IMR-90 (cell line): Measurements from ENCODE around the gene NPEPPS. TPM values are rescaled to one million over a fixed set of nuclear protein-coding genes. Genes with fewer than 3 reads are reported as not detected.

Experiments used
- ATAC-seq: fragments of 200-7000 bp; cut with Tn5 transposase; 2 replicates; pipeline ENCODE4 v1.9.1; 2020; ENCODE audit warnings: low read depth, mild to moderate bottlenecking, moderate library complexity
- BruUV-seq: library from RNA; stranded (reverse); fragments of 400-500 nt; replicated peaks from 2 replicates; lab custom pipeline; 2021; lab: Mats Ljungman, UMichigan
- CTCF ChIA-PET: fragments of 300-600 bp; formaldehyde crosslinking; extraction: SDS; loops from one replicate; lab custom pipeline; 2021; ENCODE audit warnings: antibody characterized with exemption; lab: Yijun Ruan, JAX
- POLR2A ChIA-PET: fragments of 300-600 bp; sonication (Branson Sonifier 250); formaldehyde crosslinking; loops from one replicate; lab custom pipeline; 2022; ENCODE audit warnings: antibody characterized with exemption; ENCODE audit not compliant: unreplicated experiment; lab: Charles Lee
- DNase-seq: peaks from one replicate; pipeline ENCODE4 v3.0.0; 2013
- H2AFZ ChIP-seq: replicated peaks from 2 replicates; pipeline ENCODE3; 2013; ENCODE audit warnings: low read length, mild to moderate bottlenecking; ENCODE audit not compliant: poor library complexity
- H2AK5ac ChIP-seq: 2 replicates; pipeline ENCODE4 v1.6.1; 2013; ENCODE audit warnings: low read depth, low read length, inconsistent platforms
- H2AK9ac ChIP-seq: replicated peaks from 2 replicates; pipeline ENCODE3; 2013; ENCODE audit warnings: mild to moderate bottlenecking, low read depth, low read length, moderate library complexity; ENCODE audit not compliant: poor library complexity
- H2BK120ac ChIP-seq: 2 replicates; pipeline ENCODE4 v1.6.1; 2013; ENCODE audit warnings: low read depth, low read length, inconsistent platforms
- H2BK15ac ChIP-seq: 3 replicates; pipeline ENCODE4 v1.6.1; 2013; ENCODE audit warnings: low read depth, low read length, inconsistent platforms
- H2BK20ac ChIP-seq: 2 replicates; pipeline ENCODE4 v1.6.1; 2013; ENCODE audit warnings: low read depth, mild to moderate bottlenecking, inconsistent platforms, low read length, moderate library complexity
- H2BK5ac ChIP-seq: 2 replicates; pipeline ENCODE4 v1.6.1; 2013; ENCODE audit warnings: mild to moderate bottlenecking, low read depth, low read length, inconsistent platforms; ENCODE audit not compliant: poor library complexity, severe bottlenecking
- H3K14ac ChIP-seq: replicated peaks from 2 replicates; pipeline ENCODE4 v1.6.1; 2013; ENCODE audit warnings: low read depth, low read length, inconsistent platforms
- H3K18ac ChIP-seq: 2 replicates; pipeline ENCODE4 v1.6.1; 2013; ENCODE audit warnings: low read depth, low read length, control low read depth
- H3K23ac ChIP-seq: 2 replicates; pipeline ENCODE4 v1.6.1; 2013; ENCODE audit warnings: low read depth, low read length, inconsistent platforms
- H3K27ac ChIP-seq: 2 replicates; pipeline ENCODE4 v1.5.1; 2013; ENCODE audit warnings: mild to moderate bottlenecking, control low read depth, low read length; ENCODE audit not compliant: insufficient read depth
- H3K27me3 ChIP-seq: 2 replicates; pipeline ENCODE4 v1.6.1; 2013; ENCODE audit warnings: low read length; ENCODE audit not compliant: control insufficient read depth, insufficient read depth
- H3K36me3 ChIP-seq: 2 replicates; pipeline ENCODE4 v1.6.1; 2013; ENCODE audit warnings: low read length, mixed read lengths; ENCODE audit not compliant: control insufficient read depth, insufficient read depth
- H3K4ac ChIP-seq: 2 replicates; pipeline ENCODE4 v1.6.1; 2013; ENCODE audit warnings: low read depth, low read length, inconsistent platforms
- H3K4me1 ChIP-seq: 2 replicates; pipeline ENCODE4 v1.6.1; 2013; ENCODE audit warnings: low read length, mixed read lengths; ENCODE audit not compliant: control insufficient read depth, insufficient read depth
- H3K4me2 ChIP-seq: 2 replicates; pipeline ENCODE4 v1.6.1; 2013; ENCODE audit warnings: low read depth, mild to moderate bottlenecking, control low read depth, low read length, moderate library complexity
- H3K4me3 ChIP-seq: 2 replicates; pipeline ENCODE4 v1.5.1; 2013; ENCODE audit warnings: low read depth, mild to moderate bottlenecking, control low read depth, low read length, moderate library complexity; ENCODE audit not compliant: insufficient read depth
- H3K56ac ChIP-seq: 2 replicates; pipeline ENCODE4 v1.6.1; 2013; ENCODE audit warnings: low read length, inconsistent platforms; ENCODE audit not compliant: insufficient read depth; ENCODE audit errors: extremely low read depth
- H3K79me1 ChIP-seq, 2 experiments: 2 replicates each; pipeline ENCODE4 v1.6.1; 2013; ENCODE audit warnings: low read length in 2 of 2, inconsistent platforms in 1 of 2, low read depth in 1 of 2
- H3K9ac ChIP-seq: 2 replicates; pipeline ENCODE4 v1.6.1; 2013; ENCODE audit warnings: low read depth, low read length, control low read depth
- H3K9me1 ChIP-seq: 2 replicates; pipeline ENCODE4 v1.6.1; 2013; ENCODE audit warnings: low read length, inconsistent platforms; ENCODE audit not compliant: insufficient read depth
- H3K9me3 ChIP-seq: 2 replicates; pipeline ENCODE4 v1.6.1; 2013; ENCODE audit warnings: low read length; ENCODE audit not compliant: control insufficient read depth, insufficient read depth
- H4K20me1 ChIP-seq: 2 replicates; pipeline ENCODE4 v1.6.1; 2013; ENCODE audit warnings: low read length, inconsistent platforms; ENCODE audit not compliant: insufficient read depth
- H4K5ac ChIP-seq: 2 replicates; pipeline ENCODE4 v1.6.1; 2013; ENCODE audit warnings: mild to moderate bottlenecking, low read depth, low read length, control low read depth
- H4K8ac ChIP-seq, 2 experiments: 2 replicates each; pipeline ENCODE4 v1.6.1; 2013; ENCODE audit warnings: low read depth in 2 of 2, low read length in 2 of 2, control low read depth in 1 of 2, inconsistent platforms in 1 of 2
- H4K91ac ChIP-seq: 2 replicates; pipeline ENCODE4 v1.6.1; 2013; ENCODE audit warnings: low read depth, low read length, inconsistent platforms; ENCODE audit not compliant: insufficient read depth
- BHLHE40 ChIP-seq: fragments of 150-350 bp; IDR thresholded peaks from 2 replicates; pipeline ENCODE4 v1.6.1; 2016; ENCODE audit warnings: mild to moderate bottlenecking, low read depth, low read length
- CEBPB ChIP-seq: IDR thresholded peaks from 2 replicates; pipeline ENCODE4 v1.6.1; 2012; ENCODE audit warnings: low read depth, low read length, improper control_type of control experiment
- CHD1 ChIP-seq: IDR thresholded peaks from 2 replicates; pipeline ENCODE4 v1.6.1; 2012; ENCODE audit warnings: low read depth, low read length, improper control_type of control experiment
- FOS ChIP-seq: fragments of 150-350 bp; IDR thresholded peaks from 2 replicates; pipeline ENCODE4 v1.6.1; 2016; ENCODE audit warnings: low read depth, low read length
- MAFK ChIP-seq: IDR thresholded peaks from 2 replicates; pipeline ENCODE4 v1.6.1; 2012; ENCODE audit warnings: low read depth, low read length, improper control_type of control experiment
- MAZ ChIP-seq: IDR thresholded peaks from 2 replicates; pipeline ENCODE4 v1.6.1; 2012; ENCODE audit warnings: low read depth, mild to moderate bottlenecking, low read length, improper control_type of control experiment, moderate library complexity, borderline replicate concordance
- MXI1 ChIP-seq: IDR thresholded peaks from 2 replicates; pipeline ENCODE4 v1.6.1; 2012; ENCODE audit warnings: low read depth, mild to moderate bottlenecking, low read length, moderate library complexity, borderline replicate concordance
- NFE2L2 ChIP-seq: fragments of 150-350 bp; IDR thresholded peaks from 2 replicates; pipeline ENCODE4 v1.6.1; 2016; ENCODE audit warnings: low read depth, mild to moderate bottlenecking, low read length
- POLR2A ChIP-seq: IDR thresholded peaks from 2 replicates; pipeline ENCODE4 v1.6.1; 2012; ENCODE audit warnings: mild to moderate bottlenecking, low read depth, low read length
- RCOR1 ChIP-seq: IDR thresholded peaks from 2 replicates; pipeline ENCODE4 v1.6.1; 2012; ENCODE audit warnings: mild to moderate bottlenecking, low read length, improper control_type of control experiment; ENCODE audit not compliant: insufficient replicate concordance
- RFX5 ChIP-seq: IDR thresholded peaks from 2 replicates; pipeline ENCODE4 v1.8.0; 2012; ENCODE audit warnings: low read depth, mild to moderate bottlenecking, low read length, moderate library complexity
- SMC3 ChIP-seq: fragments of 150-350 bp; IDR thresholded peaks from 2 replicates; pipeline ENCODE4 v1.6.1; 2016; ENCODE audit warnings: low read depth, mild to moderate bottlenecking, antibody characterized with exemption, low read length, moderate library complexity
- dilution Hi-C: fragments of 300-500 bp; cut with HindIII; formaldehyde crosslinking; loops from one replicate; pipeline ENCODE4 v1.14.3; 2018; ENCODE audit warnings: low sequenced_read_pairs; ENCODE audit not compliant: unreplicated experiment
- in situ Hi-C: fragments of 300-500 bp; cut with MboI; formaldehyde crosslinking; loops from 3 replicates; pipeline ENCODE4 v1.14.3; 2019; ENCODE audit warnings: low sequenced_read_pairs, inconsistent platforms, mixed read lengths
- intact Hi-C: fragments of 100-400 bp; cut with micrococcal nuclease; formaldehyde crosslinking; loops from 2 replicates; pipeline ENCODE4 v1.10.0; 2022
- polyA plus RNA-seq, 3 experiments: library from polyadenylated mRNA; depleted of rRNA; stranded (reverse); fragments of >200 nt; gene quantifications; 2 replicates each; pipeline ENCODE4 v1.2.3, GENCODE V29; 2012; ENCODE audit warnings: low replicate concordance in 1 of 3
- total RNA-seq: library from RNA; depleted of rRNA; stranded (reverse); fragments of >200 nt; gene quantifications from 2 replicates; pipeline ENCODE4 v1.2.3, GENCODE V29; 2012
- TF ChIP-seq, protein P1 (sequence below): conservative IDR thresholded peaks from 2 replicates; pipeline ENCODE4 v1.5.1; 2012; ENCODE audit warnings: mild to moderate bottlenecking, low read depth, low read length, improper control_type of control experiment
- TF ChIP-seq, protein P2 (sequence below): fragments of 150-350 bp; IDR thresholded peaks from 2 replicates; pipeline ENCODE4 v1.6.1; 2016; ENCODE audit warnings: low read depth, mild to moderate bottlenecking, low read length, moderate library complexity, borderline replicate concordance
- TF ChIP-seq, protein P3 (sequence below): fragments of 150-350 bp; IDR thresholded peaks from 2 replicates; pipeline ENCODE4 v1.6.1; 2017; ENCODE audit warnings: mild to moderate bottlenecking, antibody characterized with exemption, low read length, low read depth

Gene NPEPPS
- total and polyA plus RNA-seq, 2 of the 4 experiments (the other 2 are of a cell fraction), result 54.1 to 64.6 TPM

DNA sequence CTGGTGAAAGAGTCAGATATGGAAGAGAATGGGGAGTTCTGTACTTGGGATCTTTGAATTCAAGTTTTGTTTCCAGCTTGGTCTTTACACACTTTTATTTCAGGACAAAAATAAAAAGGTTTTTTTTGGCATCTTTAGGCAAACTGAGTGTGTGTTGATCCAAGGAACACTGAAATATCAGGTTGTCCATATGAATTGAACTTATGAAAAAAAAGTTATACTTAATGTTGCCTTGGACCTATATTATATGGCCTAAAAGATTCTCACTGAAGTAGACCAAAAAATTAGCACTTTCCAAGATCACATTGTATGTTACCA is 133.7 kb downstream of the NPEPPS start:
- H2BK20ac ChIP-seq, result no peak overlapping the region
- no peaks in the 10 kb centered on the region for H3K9me1 ChIP-seq
- H3K27me3 ChIP-seq, result no peaks in the 10 kb centered on the region
- no peak overlapping the region for H2AFZ ChIP-seq
- no peak overlapping the region for H2AK5ac ChIP-seq
- H3K23ac ChIP-seq, result no peak overlapping the region
- ChIA-PET POLR2A (no interaction called here), CTCF (interaction anchor here (1.0 to 2.5 kb wide), 3 partner anchors 9 to 14 kb away, joined by 5 to 10 read pairs (median 6); no protein-coding TSS in a partner anchor)
- no peak overlapping the region for H3K9ac ChIP-seq
- peaks cover 18 to 21% of the 10 kb centered on the region in 2 experiments for H3K79me1 ChIP-seq
- H2AK9ac ChIP-seq, result no peak overlapping the region
- H3K36me3 ChIP-seq, result peaks cover 59% of the 10 kb centered on the region
- peaks cover 42% of the 10 kb centered on the region for H4K20me1 ChIP-seq
- no peak overlapping the region for H2BK5ac ChIP-seq
- no peak overlapping the region for H3K4me3 ChIP-seq
- no peak overlapping the region for H3K56ac ChIP-seq
- BruUV-seq, result no TSS peak
- no peaks in the 10 kb centered on the region for H3K9me3 ChIP-seq
- H3K4ac ChIP-seq, result no peak overlapping the region
- H3K4me2 ChIP-seq, result no peak overlapping the region
- intact Hi-C loops (no loop called here), in situ Hi-C loops (no loop called here), dilution Hi-C loops (no loop called here)
- H3K14ac ChIP-seq, result no peak overlapping the region
- H4K5ac ChIP-seq, result no peak overlapping the region
- H4K8ac ChIP-seq, result no peak overlapping the region
- no peak overlapping the region for H3K27ac ChIP-seq
- H2BK120ac ChIP-seq, result no peak overlapping the region
- no peak overlapping the region for H3K18ac ChIP-seq
- no peaks in the 10 kb centered on the region; the same call in 1 of the 2 replicates for H3K4me1 ChIP-seq
- ATAC-seq (no peak), DNase-seq (no peak)
- H2BK15ac ChIP-seq, result no peak overlapping the region
- TF ChIP-seq, protein P1, sequence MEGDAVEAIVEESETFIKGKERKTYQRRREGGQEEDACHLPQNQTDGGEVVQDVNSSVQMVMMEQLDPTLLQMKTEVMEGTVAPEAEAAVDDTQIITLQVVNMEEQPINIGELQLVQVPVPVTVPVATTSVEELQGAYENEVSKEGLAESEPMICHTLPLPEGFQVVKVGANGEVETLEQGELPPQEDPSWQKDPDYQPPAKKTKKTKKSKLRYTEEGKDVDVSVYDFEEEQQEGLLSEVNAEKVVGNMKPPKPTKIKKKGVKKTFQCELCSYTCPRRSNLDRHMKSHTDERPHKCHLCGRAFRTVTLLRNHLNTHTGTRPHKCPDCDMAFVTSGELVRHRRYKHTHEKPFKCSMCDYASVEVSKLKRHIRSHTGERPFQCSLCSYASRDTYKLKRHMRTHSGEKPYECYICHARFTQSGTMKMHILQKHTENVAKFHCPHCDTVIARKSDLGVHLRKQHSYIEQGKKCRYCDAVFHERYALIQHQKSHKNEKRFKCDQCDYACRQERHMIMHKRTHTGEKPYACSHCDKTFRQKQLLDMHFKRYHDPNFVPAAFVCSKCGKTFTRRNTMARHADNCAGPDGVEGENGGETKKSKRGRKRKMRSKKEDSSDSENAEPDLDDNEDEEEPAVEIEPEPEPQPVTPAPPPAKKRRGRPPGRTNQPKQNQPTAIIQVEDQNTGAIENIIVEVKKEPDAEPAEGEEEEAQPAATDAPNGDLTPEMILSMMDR, result no peak
- TF ChIP-seq CEBPB (no peak), MXI1 (no peak), CHD1 (no peak), RFX5 (no peak), BHLHE40 (no peak), RCOR1 (no peak), POLR2A (no peak), NFE2L2 (no peak), MAFK (no peak), MAZ (no peak), SMC3 (no peak), FOS (no peak)
- TF ChIP-seq, protein P2, sequence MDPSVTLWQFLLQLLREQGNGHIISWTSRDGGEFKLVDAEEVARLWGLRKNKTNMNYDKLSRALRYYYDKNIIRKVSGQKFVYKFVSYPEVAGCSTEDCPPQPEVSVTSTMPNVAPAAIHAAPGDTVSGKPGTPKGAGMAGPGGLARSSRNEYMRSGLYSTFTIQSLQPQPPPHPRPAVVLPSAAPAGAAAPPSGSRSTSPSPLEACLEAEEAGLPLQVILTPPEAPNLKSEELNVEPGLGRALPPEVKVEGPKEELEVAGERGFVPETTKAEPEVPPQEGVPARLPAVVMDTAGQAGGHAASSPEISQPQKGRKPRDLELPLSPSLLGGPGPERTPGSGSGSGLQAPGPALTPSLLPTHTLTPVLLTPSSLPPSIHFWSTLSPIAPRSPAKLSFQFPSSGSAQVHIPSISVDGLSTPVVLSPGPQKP, result no peak
- TF ChIP-seq, protein P3, sequence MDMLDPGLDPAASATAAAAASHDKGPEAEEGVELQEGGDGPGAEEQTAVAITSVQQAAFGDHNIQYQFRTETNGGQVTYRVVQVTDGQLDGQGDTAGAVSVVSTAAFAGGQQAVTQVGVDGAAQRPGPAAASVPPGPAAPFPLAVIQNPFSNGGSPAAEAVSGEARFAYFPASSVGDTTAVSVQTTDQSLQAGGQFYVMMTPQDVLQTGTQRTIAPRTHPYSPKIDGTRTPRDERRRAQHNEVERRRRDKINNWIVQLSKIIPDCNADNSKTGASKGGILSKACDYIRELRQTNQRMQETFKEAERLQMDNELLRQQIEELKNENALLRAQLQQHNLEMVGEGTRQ, result no peak
- no peak overlapping the region for H4K91ac ChIP-seq
